Activated CD8-positive, alpha-beta memory T cell treated with anti-CD3 and anti-CD28 coated beads for 36 hours (primary cell): ENCODE data around the gene ACOXL. TPM values are rescaled to one million over a fixed set of nuclear protein-coding genes. Genes with fewer than 3 reads are reported as not detected.

Source experiments
- CTCF ChIA-PET: fragments of 350-600 bp; sonication (Branson Sonifier 250); formaldehyde crosslinking; loops from one replicate; lab custom pipeline; 2021; ENCODE audit warnings: antibody characterized with exemption; lab: Charles Lee
- POLR2A ChIA-PET: fragments of 350-600 bp; sonication (Branson Sonifier 250); formaldehyde crosslinking; loops from one replicate; lab custom pipeline; 2021; ENCODE audit warnings: antibody characterized with exemption; lab: Charles Lee
- total RNA-seq, 2 experiments: library from RNA; stranded (reverse); gene quantifications; one replicate each; pipeline ENCODE4 v1.2.3, GENCODE V29; 2021

ACOXL gene
- total RNA-seq, 2 experiments from 2014 or later, result 0.23 to 0.30 TPM

DNA sequence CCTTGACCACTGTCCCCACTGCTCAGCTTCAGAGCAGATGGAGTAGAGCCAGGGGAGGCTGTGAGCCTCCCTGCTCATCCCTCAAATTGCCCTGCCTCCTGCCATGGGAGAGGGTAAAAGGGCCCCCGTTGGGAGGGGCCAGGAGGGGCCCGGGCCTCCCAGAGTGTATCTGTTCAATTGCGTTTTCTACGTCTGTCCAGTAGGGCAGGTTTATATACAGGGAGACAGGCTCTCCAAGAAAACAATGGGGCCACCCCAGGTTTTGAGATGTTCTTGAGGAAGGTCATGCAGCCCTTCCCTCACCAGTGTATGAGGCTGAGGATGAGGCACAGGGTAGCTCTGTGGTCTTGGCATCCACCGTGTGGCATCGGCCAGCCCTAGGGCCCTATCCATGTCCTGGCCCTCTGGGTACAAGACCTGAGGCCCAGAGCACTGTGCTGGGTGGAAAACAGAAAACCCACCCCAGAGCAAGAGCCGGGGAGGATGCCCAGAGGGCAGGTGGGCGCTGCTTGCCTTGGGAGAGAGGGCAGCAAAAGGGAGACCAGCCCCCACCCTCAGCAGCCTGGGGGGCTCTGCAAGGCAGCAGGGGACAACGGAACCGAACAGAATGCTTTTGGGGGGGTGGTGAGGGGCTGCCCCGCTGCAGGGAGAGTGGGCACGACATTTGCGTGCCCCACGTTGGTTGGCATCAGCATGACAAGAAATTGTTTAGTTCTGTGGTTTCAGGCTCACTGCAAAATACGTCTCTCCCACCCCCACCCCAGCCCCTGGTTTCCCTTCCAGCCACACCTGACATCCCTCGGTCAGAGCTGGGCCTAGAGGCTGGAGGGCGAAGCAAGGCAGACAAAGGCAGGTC, 141.5 kb downstream of the ACOXL start:
- CTCF ChIA-PET, result no interaction called here

DNA sequence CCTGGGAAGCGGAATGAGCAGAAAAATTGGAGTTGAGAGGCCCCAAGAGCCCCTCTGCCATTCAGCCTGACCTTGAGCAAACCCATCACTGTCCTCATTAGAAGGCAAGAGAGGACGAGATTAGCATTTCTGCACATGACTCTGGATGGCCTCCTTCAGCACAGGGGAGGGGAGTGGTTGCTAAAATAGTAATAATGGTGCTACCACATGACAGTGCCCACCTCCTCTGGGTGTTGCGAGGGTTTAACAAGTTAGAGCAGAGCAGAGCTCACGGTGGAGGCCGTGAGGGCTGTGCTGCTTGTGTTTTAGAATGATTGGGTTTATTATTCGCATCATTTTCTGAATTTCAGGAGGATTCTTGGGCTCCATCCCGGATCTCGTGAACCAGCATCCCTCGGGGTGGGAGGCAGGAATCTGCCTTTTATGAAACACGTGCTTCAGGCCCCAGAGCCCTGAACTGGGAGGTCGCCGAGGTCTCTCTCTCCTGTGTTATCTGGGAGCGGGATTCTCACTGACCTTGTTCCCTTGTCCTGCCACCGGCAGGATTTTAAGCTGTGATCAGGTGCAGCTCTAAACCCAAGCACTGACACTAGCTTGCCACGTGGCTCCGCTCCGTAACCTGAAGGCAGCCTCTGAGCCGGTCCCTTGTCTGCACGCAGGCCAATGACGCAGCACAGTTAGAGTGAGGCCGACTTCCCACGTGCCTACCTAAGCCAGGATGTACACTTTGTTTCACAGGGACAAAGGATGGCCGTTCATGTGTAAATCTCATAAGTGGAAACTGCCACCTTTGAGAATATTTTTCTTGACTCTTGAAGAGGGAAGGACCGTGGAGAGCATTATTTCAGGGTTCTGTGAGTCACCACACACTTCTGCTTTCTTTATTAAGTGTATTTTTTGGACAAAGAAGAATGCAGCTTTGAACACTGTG, 142.3 kb downstream of the ACOXL start:
- CTCF ChIA-PET, result no interaction called here
- POLR2A ChIA-PET, result no interaction called here

More for the DNA sequence above, 141.5 kb downstream of the ACOXL start:
- POLR2A ChIA-PET, result no interaction called here

DNA sequence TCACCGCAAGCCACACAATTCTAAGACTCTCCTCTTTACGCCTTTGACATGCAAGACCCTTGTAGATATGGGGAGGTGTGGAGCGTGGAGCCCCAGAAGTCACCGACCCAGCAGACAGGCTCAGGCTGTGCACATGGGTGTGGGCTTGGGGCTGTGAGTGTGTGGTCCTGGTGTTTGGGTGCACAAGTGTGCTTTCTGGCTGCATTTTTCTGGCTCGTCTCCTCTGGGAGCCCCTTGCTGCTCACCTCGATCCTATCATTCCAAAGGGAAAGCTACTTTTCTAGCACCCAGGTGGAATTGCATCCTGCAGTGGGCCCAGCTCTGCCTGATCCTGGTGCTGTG, 143.0 kb downstream of the ACOXL start:
- POLR2A ChIA-PET, result no interaction called here
- CTCF ChIA-PET, result interaction anchor here (1.2 kb wide), 1 partner anchor 9 kb away, joined by 3 read pairs; no protein-coding TSS in a partner anchor

DNA sequence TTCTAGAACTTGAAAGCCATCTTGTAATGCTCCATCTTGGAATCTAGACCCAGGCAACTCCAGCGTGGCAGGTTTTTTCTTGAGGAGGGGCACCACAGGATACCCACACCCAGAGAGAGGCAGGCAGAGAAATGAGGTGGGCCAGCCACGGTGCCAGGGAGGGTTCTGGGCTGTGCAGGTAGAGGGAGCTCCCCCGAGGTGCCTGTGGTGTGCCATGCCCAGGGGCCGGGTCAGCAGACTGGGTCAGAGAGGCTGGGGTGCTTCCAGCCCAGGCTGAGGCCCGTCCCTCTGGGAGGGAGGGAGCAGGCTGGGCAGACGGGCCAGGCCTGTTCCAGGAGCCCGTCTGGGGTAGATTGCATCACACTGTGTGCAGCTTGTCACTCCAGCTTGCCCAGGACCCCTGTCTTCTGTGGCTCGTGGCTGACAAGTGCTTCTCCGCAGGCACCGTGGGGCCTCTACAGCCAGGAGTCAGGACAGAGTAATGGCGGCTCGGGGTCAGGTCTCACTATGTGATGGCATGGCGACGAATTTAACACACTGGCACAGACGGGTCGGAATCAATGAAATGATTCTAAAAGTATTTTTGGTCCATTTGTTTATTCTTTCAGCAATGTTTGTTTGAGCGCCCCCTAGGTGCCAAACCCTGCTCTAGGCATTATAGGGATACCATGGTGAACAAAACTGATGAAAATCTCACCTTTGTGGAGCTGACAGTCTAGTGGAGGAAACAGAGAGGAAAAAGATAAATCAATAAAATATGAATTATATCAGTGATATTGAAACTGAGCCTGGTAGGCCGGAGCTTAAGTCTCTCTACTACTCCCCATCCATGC, 144.0 kb downstream of the ACOXL start:
- ChIA-PET POLR2A (no interaction called here), CTCF (interaction anchor here (0.7 to 1.2 kb wide), 2 partner anchors 10 to 64 kb away, joined by 3 read pairs; no protein-coding TSS in a partner anchor)

DNA sequence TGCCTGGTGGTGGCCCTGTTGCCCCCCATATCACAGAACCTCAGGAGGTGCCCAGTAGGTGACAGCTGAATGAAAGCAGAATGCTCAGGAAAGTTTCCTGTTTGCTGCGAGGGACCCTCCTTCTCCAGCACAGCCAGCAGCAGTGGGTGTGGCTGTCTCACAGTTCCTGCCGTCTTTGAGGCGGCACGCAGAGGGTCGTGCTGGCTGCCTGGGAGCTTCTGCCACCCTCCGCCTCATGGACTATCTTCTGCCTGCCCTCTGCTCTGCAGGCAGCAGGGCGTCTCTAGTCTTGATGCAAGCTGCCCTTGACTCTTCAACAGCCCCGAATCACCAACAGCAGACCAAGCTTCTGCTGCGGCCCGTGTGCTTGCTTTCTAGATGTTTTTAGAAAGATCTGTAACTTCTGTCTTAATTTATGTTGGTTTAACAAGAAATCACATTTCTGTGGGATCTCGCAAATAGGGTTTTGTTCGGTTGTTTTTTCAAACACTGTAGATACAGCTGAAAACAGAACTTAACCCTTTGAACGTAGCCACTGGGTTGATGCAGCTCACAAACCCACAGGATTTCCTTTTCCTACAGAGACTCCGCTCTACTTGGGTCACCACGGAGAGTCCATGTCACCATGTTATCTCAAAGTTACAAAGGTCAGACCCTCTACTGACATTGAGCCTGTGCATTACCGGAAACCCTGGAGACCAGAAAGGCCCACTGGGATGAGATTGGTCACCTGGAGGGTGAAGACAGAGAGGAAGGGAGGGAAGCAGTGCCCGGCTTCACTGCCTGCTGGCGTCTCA, 144.9 kb downstream of the ACOXL start:
- ChIA-PET CTCF (interaction anchor here (1.6 kb wide), 1 partner anchor 9 kb away, joined by 4 read pairs; no protein-coding TSS in a partner anchor), POLR2A (no interaction called here)

DNA sequence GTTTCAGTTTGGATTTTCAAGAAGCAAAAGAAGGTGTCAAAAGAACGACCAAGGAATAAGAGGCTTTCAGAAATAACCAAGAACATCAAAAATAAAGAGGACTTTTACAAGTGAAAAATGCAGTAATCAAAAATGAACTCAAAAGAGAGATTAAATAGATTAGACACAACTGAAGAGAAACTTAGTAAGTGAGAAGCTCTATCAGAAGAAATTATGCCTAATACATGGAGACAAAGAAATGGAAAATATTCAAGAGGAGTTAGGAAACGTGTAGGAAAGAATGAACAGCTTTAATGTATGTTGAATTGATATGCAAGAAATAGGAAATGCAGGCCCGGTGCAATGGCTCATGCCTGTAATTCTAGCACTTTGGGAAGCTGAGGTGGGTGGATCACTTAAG, 145.8 kb downstream of the ACOXL start:
- ChIA-PET POLR2A (no interaction called here), CTCF (interaction anchor here (1.6 kb wide), 1 partner anchor 10 kb away, joined by 4 read pairs; no protein-coding TSS in a partner anchor)

DNA sequence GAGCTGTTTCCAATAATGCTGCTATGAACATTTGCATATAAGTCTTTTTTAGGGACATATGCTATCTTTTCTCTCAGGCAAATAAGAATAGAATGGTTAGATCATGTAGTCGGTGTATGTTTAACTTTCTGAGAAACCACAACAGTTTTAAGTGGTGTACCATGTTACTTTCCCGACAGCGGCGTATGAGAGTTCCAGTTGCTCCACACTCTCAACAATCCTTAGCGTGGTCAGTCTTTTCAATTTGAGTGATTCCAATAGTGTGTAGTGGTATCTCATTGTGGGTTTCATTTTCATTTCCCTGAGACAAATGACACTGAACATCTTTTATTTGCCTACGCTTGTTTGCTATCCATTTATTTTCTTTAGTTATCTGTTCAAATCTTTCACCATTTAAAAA, 149.5 kb downstream of the ACOXL start:
- ChIA-PET CTCF (interaction anchor here (0.6 kb wide), 1 partner anchor 195 kb away, joined by 3 read pairs; no protein-coding TSS in a partner anchor), POLR2A (no interaction called here)

DNA sequence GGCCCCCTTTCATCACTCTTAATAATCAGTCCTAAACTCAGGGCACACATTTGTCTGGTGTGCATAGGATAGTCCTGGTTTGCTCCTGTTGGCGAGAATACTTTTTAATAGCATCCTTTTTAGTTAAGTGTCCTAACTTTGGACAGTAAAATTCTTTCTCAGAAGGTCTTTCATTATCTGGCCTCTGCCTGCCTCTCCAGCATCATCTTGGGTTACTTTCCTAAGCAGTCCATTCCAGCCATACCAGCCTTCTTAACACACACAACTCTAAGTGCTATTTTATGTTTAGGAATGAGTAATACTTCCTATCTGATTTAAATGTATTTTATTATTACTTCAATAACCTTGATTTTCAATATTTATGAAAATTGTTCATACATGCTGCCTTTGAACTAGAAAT, 151.0 kb downstream of the ACOXL start:
- POLR2A ChIA-PET, result no interaction called here
- CTCF ChIA-PET, result no interaction called here

DNA sequence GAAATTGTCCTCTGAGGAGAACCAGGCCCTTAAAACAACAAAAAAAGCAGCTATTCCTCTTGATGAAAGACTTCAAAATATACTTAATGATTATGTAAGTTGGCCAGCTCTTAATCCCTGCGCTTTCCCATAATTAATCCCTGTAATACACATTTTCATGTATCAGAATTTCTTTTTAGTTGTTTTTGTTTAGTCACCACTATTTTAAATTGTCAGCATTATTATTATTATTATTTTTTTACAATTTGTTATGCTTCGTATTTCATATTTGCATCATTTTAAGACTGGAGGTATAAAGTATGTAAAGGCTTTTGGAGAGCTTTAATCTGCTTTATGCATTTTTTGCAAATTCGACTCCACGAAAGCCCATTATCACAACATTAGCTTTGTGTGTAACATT, 152.9 kb downstream of the ACOXL start:
- ChIA-PET CTCF (no interaction called here), POLR2A (no interaction called here)

DNA sequence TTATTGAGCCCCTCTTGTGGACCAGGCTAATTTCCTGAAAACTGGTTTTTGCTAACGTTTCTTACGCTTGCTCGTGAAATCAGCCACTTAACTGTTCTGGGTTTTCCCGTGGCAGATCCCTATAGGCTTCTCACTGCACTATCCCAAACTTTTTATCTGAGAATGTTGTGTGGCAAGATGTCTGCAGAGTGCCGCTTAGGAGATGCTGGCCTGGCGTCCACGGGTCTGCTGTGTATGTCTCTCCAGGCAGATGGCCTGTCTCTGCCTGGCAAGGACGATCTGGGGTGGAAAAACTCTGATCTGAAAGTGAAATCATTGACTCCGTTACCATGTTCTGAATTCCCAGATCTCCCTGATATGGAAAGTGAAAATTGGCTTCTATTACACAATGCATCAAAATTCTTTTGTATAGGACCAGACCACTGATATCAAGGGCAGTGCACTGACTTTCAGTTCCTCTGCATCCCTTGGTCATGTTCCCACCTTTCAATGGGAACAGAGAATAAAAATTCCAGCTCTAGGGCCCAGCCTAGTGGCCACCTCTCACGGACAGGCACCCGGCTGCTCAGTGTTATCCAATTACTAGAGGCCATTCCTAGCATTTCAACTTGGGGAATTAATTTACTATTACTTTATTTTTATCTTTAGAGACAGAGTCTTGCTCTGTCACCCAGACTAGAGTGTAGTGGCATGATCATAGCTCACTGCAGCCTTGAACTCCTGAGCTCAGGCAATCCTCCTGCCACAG, 154.6 kb downstream of the ACOXL start:
- ChIA-PET CTCF (no interaction called here), POLR2A (interaction anchor here (0.6 kb wide), 1 partner anchor 41 kb away, joined by 3 read pairs; no protein-coding TSS in a partner anchor)

DNA sequence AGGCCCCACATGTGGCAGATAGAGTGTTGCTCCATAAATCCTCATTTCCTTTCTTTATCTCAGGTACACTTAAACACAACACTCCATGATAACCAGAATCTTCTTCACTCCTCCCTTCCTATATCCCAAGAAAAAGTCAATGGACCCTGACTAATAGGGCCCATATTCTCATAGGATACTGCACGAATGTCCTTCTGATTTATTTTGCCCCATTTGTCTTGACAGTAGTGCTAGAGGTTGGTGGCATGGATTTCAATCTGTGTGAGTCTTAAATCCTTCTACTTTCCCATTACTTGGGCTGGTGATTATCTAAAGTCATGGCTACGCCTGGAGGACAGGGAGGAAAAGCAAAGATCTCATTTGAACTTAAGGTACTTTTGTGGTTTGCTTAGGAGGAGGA, 156.0 kb downstream of the ACOXL start:
- CTCF ChIA-PET, result no interaction called here
- POLR2A ChIA-PET, result no interaction called here

DNA sequence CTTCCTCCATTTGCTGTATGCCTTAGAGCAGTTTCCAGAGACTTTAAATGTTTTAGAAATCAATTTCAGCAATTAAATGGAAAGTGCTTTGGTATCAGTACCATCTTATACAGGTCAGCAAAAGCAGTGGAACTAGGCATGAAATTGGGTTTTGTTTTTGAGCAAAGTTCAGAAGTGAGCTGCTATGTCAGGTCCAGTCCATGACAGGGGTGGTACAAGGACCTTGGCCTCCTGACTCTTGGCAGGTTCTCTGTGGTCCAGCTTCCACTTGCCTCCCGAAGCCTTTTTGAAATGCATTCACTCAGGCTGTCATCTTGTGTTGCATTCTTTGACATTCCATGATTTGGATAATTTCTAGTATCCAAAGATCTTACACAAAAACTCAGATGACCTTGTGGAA, 159.3 kb downstream of the ACOXL start:
- ChIA-PET CTCF (interaction anchor here (0.9 to 1.4 kb wide), 2 partner anchors 30 to 37 kb away, joined by 3 read pairs; no protein-coding TSS in a partner anchor), POLR2A (no interaction called here)

DNA sequence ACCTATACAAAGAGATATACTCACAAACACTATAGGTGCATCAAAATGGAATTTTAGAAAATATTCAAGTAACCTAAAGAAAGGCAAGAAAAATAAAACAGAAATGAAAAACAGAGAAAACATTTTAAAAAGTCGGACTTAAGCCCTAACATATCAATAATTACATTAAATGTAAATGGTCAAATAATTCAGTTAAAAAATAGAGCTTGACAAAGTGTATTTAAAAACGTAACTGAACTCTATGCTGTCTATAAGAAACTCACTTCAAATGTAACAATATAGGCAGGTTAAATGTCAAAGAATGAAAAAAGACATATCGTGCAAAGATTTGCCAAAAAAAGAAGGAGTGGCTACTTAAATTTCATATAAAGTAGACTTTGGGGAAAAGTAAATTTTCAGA, 163.9 kb downstream of the ACOXL start:
- CTCF ChIA-PET, result no interaction called here
- POLR2A ChIA-PET, result no interaction called here

DNA sequence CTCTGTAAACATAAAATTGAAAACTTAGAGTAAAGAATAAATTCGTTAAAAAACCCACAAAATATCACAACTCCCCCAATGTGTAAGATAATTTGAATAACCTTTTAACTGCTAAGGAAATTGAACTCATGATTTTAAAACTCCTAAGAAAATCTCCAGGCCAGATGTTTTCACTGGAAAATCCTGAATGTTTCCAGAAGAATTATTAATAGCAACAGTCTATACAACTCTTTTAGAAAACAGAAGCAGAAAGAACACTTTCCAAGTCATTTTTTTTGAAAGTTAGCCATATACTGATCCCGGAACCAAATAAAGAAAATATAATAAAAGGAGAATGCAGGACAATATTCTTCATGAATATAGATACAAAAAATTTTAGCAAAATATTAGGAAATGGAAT, 165.6 kb downstream of the ACOXL start:
- CTCF ChIA-PET, result no interaction called here
- POLR2A ChIA-PET, result no interaction called here

DNA sequence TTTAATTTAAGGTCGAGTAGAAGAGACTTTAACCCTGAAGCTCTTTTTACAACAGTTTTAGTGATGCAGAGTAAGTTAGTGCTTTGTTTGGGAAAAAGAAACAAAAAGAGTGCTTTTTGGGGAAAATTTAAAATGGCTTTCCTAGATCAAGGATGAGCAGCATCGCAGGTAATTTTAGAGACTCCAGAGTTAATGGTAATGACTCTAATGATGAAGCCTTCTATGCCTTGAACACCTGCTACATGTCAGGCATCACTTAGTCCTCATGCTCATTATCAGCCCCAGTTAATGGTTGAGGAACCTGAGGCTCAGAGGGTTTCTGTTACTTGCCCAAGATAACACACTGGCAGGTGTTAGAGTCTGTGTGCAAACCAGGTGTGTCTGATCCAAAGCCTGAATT, 167.8 kb downstream of the ACOXL start:
- ChIA-PET CTCF (no interaction called here), POLR2A (no interaction called here)

DNA sequence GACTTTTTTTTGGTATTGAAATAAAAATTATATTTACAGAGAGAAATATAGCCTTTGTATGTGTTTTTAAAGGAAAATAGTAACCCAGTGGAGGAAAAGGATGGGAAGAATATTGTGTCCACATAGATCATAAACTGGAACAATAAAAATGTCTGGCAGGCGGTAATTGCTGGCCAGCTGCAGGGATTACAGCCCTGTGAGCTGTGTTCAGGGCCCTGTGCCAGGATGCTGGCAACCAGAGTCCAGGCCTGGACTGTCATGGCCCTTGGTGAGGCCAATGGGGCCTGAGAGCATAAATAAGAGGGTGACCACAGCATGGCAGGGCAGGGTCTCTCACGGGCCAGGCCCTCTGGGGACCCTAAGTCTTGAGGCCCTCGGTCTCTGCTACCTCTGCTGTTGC, 171.2 kb downstream of the ACOXL start:
- ChIA-PET CTCF (no interaction called here), POLR2A (no interaction called here)

DNA sequence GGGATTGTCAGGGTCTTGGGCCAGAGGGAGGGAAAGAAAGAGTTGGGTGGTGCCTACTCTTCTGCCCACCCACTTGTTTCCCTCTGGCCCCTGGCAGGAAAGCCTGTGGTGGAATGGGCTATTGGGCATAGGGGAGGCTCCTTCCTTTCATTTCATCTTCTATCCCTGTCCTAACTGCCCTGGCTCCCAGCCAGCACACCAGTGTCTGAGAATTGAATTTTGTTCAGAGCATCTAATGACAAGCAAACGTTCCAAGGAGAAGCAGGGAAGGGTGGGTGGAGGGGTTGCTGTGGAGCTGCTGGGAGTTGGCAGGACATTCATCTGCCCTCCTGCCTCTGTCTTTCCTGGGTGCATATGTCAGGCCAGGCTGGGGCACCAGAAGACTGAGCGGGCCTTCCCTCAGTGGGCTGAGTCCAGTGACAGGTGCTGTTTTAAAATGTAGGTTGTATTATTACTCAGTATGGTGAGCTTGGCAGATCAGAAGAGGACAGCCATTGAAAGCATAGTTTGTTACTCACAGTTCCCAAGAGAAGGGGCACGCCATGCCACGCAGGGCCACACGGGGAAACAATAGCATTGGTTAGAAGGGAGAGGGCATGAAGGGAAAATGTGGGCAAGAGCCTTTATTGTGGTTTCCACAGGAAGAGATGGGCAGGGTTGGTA, 171.9 kb downstream of the ACOXL start:
- ChIA-PET POLR2A (no interaction called here), CTCF (interaction anchor here (1.1 kb wide), 1 partner anchor 38 kb away, joined by 3 read pairs; no protein-coding TSS in a partner anchor)
